HEK293 (cell line): ENCODE results near the gene ITGA7.

Source experiments
- SCRT2 ChIP-seq: fragments of 450-650 bp; formaldehyde crosslinking; IDR thresholded peaks from 2 replicates; pipeline ENCODE4 v1.5.1; 2016; ENCODE audit warnings: missing biosample characterization, missing genetic modification characterization
- SP2 ChIP-seq: fragments of 450-650 bp; formaldehyde crosslinking; IDR thresholded peaks from 2 replicates; pipeline ENCODE4 v1.5.1; 2016; ENCODE audit warnings: missing biosample characterization, missing genetic modification characterization
- YY1 ChIP-seq: fragments of 450-650 bp; formaldehyde crosslinking; IDR thresholded peaks from 2 replicates; pipeline ENCODE4 v1.5.1; 2018; ENCODE audit warnings: missing biosample characterization, missing genetic modification characterization
- ZFP41 ChIP-seq: fragments of 450-650 bp; formaldehyde crosslinking; IDR thresholded peaks from 2 replicates; pipeline ENCODE4 v1.5.1; 2016; ENCODE audit warnings: missing biosample characterization, missing genetic modification characterization, borderline replicate concordance
- ZIC2 ChIP-seq: fragments of 450-650 bp; formaldehyde crosslinking; IDR thresholded peaks from 2 replicates; pipeline ENCODE4 v1.5.1; 2016; ENCODE audit warnings: missing biosample characterization, missing genetic modification characterization
- ZNF311 ChIP-seq: fragments of 450-650 bp; formaldehyde crosslinking; IDR thresholded peaks from 2 replicates; pipeline ENCODE4 v1.5.1; 2017; ENCODE audit warnings: missing biosample characterization, missing genetic modification characterization, borderline replicate concordance
- ZNF530 ChIP-seq: fragments of 450-650 bp; formaldehyde crosslinking; IDR thresholded peaks from 2 replicates; pipeline ENCODE4 v1.5.1; 2016; ENCODE audit warnings: low read depth, missing biosample characterization, missing genetic modification characterization
- ZNF549 ChIP-seq: fragments of 450-650 bp; IDR thresholded peaks from 2 replicates; pipeline ENCODE4 v1.5.1; 2018; ENCODE audit warnings: missing biosample characterization, missing genetic modification characterization, mild to moderate bottlenecking, inconsistent platforms, moderate library complexity
- TF ChIP-seq, protein P1 (sequence below): fragments of 450-650 bp; formaldehyde crosslinking; IDR thresholded peaks from 2 replicates; pipeline ENCODE4 v1.5.1; 2016; ENCODE audit warnings: missing biosample characterization, missing genetic modification characterization
- TF ChIP-seq, protein P2 (sequence below): fragments of 450-650 bp; formaldehyde crosslinking; IDR thresholded peaks from 2 replicates; pipeline ENCODE4 v1.5.1; 2016; ENCODE audit warnings: missing biosample characterization, missing genetic modification characterization

DNA sequence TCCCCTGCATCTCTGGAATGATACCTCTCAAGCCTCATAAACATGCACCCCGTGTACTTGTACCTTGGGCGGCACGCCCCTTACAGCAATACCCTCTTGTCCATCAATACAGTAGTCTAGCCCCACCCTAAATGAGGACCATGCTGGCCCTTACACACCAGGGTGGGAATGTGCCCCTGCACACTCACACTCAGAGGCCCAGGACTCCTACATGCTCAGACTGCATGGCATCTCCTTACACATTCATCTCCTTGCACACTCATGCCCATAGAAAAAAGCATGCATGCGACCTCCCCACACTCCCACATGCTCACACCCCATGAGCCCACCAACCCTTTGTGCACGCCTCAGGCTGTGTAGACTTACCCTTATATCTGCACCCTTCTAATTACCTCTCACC lies 22.0 kb downstream of the ITGA7 start:
- TF ChIP-seq ZFP41 (tag by site-specific recombination) (no peak), SP2 (tag by site-specific recombination) (no peak), ZIC2 (tag by site-specific recombination) (no peak), ZNF311 (tag by site-specific recombination) (no peak), ZNF530 (tag by site-specific recombination) (no peak), ZNF549 (tag by site-specific recombination) (no peak), SCRT2 (tag by site-specific recombination) (no peak), YY1 (tag by site-specific recombination) (no peak)
- TF ChIP-seq, protein P1, sequence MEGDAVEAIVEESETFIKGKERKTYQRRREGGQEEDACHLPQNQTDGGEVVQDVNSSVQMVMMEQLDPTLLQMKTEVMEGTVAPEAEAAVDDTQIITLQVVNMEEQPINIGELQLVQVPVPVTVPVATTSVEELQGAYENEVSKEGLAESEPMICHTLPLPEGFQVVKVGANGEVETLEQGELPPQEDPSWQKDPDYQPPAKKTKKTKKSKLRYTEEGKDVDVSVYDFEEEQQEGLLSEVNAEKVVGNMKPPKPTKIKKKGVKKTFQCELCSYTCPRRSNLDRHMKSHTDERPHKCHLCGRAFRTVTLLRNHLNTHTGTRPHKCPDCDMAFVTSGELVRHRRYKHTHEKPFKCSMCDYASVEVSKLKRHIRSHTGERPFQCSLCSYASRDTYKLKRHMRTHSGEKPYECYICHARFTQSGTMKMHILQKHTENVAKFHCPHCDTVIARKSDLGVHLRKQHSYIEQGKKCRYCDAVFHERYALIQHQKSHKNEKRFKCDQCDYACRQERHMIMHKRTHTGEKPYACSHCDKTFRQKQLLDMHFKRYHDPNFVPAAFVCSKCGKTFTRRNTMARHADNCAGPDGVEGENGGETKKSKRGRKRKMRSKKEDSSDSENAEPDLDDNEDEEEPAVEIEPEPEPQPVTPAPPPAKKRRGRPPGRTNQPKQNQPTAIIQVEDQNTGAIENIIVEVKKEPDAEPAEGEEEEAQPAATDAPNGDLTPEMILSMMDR (tag by site-specific recombination) = no peak
- TF ChIP-seq, protein P2, sequence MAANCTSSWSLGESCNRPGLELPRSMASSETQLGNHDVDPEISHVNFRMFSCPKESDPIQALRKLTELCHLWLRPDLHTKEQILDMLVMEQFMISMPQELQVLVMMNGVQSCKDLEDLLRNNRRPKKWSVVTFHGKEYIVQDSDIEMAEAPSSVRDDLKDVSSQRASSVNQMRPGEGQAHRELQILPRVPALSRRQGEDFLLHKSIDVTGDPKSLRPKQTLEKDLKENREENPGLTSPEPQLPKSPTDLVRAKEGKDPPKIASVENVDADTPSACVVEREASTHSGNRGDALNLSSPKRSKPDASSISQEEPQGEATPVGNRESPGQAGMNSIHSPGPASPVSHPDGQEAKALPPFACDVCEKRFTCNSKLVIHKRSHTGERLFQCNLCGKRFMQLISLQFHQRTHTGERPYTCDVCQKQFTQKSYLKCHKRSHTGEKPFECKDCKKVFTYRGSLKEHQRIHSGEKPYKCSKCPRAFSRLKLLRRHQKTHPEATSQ = no peak
